ENCODE results near the gene TEPSIN. TPM values are rescaled to one million over a fixed set of nuclear protein-coding genes. Genes with fewer than 3 reads are reported as not detected.

The TEPSIN gene
- total and polyA plus RNA-seq, 2 of the 8 experiments (the other 6 are each of a cell fraction or from before 2014, with no cell fraction given), result 22.9 to 28.0 TPM

GRCh38 chr17:81194941-81195901 is 43.6 kb downstream of the TEPSIN start (continued):
- no peak for TF ChIP-seq GTF2F1 (IDR thresholded peaks at IDR 0.05; ENCODE audit: borderline replicate concordance, low read depth, low read length)
- TF ChIP-seq TCF12 (IDR thresholded peaks at IDR 0.05; ENCODE audit: low read depth, low read length), result no peak
- no peak for TF ChIP-seq CREB1 (IDR thresholded peaks at IDR 0.05)
- TF ChIP-seq RBBP5 (IDR thresholded peaks at IDR 0.05; ENCODE audit: borderline replicate concordance, low read depth, low read length), result no peak
- no peak for TF ChIP-seq CBX8 (IDR thresholded peaks at IDR 0.05; ENCODE audit: borderline replicate concordance, low read depth, low read length)
- no peak for TF ChIP-seq POLR2AphosphoS5 (IDR thresholded peaks at IDR 0.05; ENCODE audit: low read depth, low read length)
- TF ChIP-seq RNF2 (IDR thresholded peaks at IDR 0.05; ENCODE audit: borderline replicate concordance, low read depth, low read length, missing control alignments, poor library complexity, severe bottlenecking), result no peak

Measured in H1 (cell line).